ENCODE measurements around the gene MOXD1.
"Not testable (repeated sequence)": the region's sequence is repeated elsewhere in the genome, so short reads cannot be mapped to it uniquely, and the experiment has no call there.

MOXD1 gene

DNA sequence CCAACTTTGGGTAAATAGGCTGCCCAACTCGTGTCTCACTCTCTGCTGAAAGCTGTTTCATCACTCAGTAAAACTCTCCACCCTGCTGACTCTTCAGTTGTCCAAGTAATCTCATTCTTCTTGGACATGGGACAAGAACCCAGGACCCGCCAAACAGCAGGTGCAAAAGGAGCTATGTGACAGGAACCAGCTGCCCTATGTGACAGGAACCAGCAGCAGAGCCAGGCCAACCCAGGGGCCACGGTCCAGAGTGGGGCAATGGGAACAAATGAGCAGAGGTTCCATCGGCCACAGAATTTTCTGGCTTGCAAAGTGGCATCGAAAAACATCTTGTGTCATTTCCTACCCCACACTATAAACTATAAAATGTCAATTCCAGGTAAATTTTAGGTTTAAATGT, 56.5 kb downstream of the MOXD1 start:
- no peak for DNase-seq

DNA sequence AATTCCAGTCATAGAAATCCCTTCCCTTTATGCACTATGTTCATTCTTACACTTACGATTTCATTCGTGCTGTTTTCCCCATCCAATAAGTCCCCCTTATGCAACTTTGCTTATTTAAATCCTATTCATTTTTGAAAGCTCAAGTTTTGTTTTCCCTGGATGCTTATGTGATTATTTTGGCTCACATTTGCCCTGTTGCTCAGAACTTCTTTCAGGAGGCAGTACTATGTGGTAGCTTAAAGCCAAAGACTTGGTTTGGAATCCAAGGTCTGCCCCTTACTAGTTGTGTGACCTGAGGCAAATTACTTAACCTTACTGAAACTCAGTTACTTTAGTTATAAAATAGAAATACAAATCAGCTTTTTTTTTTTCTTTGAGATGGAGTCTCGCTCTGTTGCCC, 59.6 kb downstream of the MOXD1 start:
- DNase-seq, result no peak

GRCh38 chr6:132334521-132334885, 66.8 kb downstream of the MOXD1 start:
- no peak for DNase-seq

DNA sequence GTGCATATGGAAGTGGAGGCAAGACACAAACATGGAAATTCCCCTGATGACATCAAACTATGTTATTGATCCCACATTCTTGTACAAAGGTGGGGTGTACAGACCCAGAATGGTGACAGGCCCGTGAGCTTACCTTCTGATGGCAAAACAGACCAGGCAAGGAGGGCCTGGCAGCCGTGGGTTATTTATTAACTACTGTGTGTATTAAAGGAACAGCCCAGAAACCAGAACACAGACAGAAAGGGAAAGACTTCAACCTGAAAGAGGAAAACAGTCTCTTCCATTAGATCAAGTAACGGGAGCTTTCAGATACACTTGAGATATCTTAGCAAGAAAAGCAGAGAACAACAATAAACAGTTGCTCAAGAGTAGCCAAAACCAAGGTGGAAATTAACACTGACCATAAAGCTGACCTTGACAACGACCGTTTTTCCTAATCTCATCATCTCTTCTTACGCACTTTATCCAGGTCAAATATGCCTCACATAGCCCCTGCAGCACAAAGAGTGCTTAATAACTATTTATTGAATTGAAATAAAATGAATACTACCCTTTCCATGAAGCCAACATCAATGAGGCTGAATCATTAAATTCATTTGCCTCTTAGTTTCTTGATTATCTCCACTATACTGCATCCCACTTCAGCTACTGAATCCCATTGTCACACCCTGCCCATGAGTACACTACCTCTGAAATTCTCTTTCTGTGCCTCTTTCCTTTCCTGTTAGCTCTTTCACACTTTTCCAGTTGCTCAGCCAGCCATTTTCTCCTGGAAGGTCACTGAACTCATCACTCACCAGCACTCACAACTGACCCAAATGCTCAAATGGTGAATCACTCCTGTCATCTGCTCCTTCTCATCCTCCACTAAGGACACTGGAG, 67.4 kb downstream of the MOXD1 start:
- no peak for DNase-seq

DNA sequence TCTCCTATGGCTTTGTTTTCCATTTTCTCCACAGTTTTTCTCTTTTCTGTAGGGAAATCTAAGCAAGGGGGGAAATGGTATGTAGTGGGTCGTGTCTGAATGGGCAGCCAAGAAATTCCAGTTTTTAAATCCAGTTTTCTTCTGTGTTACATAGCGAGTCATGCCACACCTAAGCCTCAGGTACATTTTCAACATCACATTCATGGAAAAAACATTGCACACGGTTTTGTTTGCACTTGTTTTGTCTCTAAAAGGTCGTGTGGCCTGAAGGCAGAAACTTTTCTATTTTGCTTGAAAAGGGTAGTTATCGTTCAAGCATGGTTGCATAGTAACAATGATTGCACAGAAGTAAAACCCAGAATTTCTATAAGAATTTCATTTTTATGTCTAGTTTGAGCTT, 70.5 kb downstream of the MOXD1 start:
- no peak for DNase-seq

DNA sequence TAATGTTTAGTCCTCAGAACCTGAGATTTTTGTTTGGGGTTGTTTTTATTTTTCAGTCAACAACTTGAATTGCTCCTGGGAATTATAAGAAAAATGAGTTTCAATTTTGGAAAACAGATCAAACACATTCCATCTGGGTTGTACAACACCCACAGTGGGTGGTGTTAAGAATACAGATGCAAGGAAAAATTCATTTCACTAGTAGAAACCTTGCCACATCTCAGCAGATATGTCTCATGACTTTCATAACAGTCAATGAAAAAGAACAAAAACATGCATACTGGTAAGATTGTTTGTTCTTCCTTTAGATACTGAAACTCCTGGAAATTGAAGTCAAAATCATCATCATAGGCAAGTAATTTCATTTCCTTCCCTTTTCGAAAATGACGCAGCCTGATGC, 78.9 kb downstream of the MOXD1 start:
- DNase-seq, result no peak

DNA sequence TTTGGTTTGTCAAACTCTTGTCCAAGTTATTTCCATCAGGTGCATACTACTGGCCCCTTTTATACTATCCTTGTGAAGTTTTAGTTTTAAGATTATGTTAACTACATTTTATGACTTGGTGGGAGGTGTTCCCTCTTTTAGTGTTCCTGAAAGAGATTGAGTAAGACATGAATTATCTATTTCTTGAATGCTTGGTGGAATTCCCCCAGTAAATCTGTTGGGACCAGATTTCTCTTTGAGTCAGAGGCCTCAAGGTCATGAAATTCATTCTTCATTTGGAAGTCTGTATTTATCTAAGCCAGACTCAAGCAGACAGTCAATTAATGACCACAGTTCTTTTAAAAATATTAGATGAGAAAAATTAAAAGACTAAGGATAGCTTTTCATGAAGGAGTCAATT, 81.3 kb downstream of the MOXD1 start:
- DNase-seq, result no peak

DNA sequence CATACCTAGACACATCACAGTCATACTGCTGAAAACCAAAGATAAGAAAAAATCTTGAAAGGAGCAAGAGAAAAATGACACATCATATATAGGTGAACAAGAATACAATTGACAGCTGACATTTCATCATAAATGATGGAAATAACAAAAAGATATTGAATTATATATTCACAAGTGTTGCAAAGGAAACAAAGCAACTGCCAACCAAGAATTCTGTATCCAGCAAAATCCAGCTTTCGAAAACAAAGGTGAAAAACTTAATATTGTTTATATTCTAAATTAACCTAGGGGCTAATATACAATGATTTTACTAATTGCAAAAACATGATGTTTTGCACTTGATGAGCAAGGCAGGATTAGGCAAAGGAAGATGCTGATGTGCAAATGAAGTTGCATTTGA, 84.3 kb downstream of the MOXD1 start:
- no peak for DNase-seq

DNA sequence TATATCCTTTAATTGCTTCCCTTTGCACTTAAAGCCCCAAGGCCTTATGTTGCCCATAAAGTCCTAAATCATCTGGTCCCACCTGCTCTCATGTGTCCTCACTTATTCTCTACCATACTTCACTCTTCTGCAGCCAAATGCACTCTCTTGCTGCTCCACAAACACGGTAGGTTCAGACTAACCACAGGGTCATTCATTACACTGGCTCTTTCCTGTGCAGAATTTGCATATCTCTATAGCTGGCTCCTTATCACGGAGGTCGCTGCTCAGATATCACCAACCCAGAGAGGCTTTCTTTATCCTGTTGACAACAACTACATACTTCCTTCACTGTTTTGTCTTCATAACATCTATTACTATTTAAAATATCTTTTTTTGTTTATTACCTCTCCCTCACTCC, 86.8 kb downstream of the MOXD1 start:
- DNase-seq, result no peak

DNA sequence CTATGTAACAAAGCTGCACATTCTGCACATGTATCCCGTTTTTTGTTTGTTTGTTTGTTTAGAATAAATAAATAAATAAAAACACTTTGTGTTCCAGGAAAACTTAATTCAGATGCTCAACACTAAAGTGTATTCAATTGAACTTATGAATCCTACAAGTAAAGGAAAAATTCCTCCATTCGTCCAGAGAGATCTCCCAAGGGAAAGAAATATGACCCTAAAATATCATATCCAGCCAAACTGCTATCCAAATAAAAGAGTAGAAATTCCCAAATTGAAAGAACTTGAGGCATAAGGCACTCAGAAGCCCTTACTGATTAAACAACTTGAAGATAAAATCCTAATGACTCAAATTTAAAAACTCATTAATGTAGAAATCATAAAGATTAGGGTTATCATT, 90.4 kb downstream of the MOXD1 start:
- DNase-seq, result no peak

- not testable (repeated sequence) for DNase-seq
Measured at GRCh38 chr6:132310151-132310550, 91.1 kb downstream of the MOXD1 start.

GRCh38 chr6:132304891-132305305, 96.4 kb downstream of the MOXD1 start:
- DNase-seq, result no peak

DNA sequence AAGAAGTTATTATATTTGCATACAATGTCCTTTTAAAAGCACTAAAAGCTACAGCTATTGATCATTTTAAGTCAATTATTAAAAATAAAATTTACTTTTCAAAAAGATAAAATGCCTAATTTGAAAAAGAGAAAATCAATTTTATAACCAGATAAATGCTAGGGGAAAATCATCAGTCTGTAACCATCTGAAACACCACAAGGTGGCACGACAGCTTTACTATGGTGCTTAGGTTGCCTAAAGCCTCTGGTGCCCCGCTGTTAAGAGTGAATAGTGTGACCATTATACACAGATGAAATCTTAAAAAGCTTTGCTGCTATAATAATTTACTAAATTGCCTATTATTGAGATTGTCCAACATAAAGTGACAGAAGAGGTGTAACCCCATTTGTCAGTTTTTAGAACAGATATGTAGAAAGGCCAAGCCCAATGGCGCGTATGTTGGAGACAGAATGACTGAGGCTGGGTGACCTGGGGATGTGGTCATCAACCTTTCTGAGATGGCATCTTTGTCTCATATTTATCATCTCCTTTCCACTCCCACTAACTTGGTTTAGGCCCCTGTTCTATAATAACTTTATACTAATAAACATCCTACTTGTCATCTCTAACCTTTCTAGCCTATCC, 100.8 kb downstream of the MOXD1 start:
- peak; percentile 1 to 31 for DNase-seq

- DNase-seq, result peak; percentile 14 to 17
Measured at GRCh38 chr6:132298344-132298949, 102.8 kb downstream of the MOXD1 start.

GRCh38 chr6:132289756-132290155, 111.5 kb downstream of the MOXD1 start:
- DNase-seq, result no peak

DNA sequence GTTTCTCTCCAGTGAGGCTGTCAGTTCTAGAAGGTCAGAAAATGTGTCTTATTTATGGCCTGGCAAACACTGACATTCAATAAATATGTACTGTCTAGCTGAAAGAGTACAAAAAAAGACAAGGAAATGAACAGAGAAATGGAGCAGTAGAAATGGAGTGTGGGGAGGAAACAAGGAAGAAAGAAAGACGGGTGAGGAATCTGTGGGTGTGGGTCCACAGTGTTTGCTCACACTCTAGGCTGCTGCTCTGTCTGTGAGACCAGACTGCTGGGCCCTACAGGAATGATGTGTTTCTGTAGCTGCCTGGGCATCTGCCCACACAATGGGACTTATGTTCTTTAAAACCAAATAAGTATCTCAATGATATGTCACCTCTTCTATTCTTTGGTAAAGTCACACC, 114.2 kb downstream of the MOXD1 start:
- no peak for DNase-seq

GRCh38 chr6:132286298-132287019, 114.8 kb downstream of the MOXD1 start:
- DNase-seq, result no peak

DNA sequence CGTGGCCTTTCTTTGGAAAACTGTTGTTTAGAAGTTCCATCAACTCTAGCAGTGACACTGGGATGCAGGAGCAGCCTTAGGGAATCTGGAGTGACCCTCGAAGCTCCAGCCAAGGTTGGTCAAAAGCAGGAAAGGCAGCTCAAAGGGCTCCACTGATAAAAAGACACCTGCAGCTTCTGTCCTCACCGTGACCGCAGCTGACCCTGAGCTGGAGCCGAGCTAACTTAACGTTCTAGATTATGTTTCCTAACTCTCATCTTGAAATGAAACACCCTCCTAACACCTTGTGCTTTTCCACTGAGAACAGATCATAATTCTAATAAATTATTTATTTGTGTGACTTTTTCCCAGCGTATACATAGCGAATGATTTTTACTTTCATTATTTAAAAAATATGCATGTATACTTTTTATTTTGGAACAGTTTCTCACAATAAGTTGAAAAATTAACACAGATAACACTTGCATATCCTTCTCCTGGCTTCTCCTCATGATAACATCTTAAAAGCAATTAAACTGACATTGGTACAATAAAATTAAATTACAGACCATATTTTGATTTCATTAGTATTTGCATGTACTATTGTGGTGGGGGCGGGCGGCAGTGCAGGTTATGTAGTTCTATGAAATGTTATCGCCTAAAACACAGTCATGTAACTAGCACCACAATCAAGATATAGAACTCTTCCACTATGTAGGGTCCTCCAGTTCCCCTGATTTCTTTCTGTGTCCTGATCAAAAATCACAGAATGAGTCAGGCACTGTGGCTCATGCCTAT, 116.1 kb downstream of the MOXD1 start:
- no peak for DNase-seq

GRCh38 chr6:132282696-132283095, 118.6 kb downstream of the MOXD1 start:
- DNase-seq, result no peak

DNA sequence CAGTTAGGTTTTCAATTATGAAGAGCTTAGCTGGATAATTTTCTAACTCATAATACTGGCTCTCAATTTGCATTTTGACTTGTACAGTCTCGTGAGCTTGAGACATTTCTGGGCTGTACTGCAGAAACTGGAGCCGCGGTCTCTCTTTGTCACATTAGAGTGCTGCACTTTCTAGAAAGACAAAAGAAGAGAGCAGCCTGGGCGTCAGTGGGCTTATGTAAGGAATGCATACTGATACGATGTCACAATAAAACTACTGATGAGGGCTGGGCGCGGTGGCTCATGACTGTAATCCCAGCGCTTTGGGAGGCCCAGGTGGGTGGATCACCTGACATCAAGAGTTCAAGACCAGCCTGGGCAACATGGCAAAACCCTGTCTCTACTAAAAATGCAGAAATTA, 120.8 kb downstream of the MOXD1 start:
- no peak for DNase-seq

DNA sequence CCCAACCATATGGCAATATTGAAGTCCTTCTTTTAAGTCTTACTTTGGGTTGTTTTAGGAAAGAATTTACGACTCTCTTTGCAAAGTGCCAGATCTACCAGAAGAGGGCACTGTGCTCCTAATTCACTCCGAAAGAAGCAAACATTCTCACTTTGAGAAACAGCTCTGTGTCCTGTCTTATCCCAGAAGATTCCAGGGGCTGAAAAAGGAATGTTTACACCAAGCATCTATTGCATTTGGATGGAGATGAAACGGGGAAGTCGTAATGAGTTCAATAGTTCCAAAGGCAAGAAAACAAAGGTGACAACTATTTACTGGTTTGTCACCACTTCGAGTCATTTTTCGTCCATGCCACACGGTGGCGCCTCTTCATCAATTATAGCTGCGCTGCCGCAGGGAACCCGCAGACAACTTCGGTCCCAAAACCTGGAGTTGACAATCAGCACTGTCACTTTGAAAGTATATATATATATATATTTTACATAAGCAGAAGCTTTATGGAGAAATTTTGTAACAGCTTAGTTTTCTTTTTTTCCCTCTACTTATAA, 121.6 kb downstream of the MOXD1 start:
- DNase-seq, result peak; percentile 41 to 67

All from NCI-H2081 (cell line).